OCI-LY3 (cell line): ENCODE measurements around the gene FHL2.

Source experiments
- EZH2phosphoT487 ChIP-seq: fragments of 200-600 bp; shearing (Covaris generic); IDR thresholded peaks from 2 replicates; pipeline ENCODE4 v1.6.1; 2018; ENCODE audit warnings: antibody characterized with exemption, mixed run types, low read depth
- TF ChIP-seq, protein P1 (sequence below): fragments of 200-600, 300-600 bp; sonication (generic); IDR thresholded peaks from 2 replicates; pipeline ENCODE4 v1.5.1; 2014; ENCODE audit warnings: antibody characterized with exemption, low read length, low read depth

DNA sequence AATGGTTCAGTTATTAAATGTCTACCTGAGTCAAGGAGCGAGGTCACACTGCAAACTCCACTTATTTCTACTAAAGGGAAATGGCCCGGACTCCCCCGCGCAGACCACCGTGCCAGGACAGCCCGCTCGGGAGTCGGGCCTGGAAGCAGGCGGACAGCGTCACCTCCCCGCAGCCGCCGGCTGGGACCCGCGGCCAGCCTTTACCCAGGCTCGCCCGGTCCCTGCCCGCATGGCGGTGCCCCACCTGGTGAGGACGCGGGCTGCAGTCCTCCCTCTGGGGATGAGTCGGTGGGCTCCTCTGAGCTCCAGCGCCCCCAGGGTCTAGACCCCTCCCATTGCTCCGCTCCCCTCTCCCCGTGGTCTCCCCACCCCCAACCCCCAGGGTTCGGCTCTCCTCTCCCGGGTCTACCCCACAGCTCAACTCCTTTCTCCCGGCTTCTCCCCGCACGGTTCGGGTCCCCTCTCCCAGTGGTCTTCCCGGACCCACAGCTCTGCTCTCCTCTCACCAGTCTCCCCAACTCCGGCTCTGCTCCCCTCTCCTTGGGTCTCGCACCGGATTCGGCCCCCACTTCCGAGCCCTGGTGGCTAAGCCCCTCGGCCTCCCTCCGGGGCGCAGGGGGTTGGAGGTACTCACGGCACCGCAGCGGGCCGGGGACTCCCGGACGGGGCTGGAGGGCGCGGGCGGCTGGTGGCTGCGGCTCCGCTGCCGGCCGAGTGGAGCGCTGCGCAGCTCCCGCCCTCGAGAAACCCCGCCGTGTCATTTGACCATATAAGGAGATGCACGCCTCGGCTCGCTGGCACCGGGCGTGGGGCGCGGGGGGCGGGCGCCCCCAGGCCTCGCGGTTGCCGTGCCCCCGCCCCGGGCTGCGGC is at the start of gene FHL2:
- TF ChIP-seq, protein P1, sequence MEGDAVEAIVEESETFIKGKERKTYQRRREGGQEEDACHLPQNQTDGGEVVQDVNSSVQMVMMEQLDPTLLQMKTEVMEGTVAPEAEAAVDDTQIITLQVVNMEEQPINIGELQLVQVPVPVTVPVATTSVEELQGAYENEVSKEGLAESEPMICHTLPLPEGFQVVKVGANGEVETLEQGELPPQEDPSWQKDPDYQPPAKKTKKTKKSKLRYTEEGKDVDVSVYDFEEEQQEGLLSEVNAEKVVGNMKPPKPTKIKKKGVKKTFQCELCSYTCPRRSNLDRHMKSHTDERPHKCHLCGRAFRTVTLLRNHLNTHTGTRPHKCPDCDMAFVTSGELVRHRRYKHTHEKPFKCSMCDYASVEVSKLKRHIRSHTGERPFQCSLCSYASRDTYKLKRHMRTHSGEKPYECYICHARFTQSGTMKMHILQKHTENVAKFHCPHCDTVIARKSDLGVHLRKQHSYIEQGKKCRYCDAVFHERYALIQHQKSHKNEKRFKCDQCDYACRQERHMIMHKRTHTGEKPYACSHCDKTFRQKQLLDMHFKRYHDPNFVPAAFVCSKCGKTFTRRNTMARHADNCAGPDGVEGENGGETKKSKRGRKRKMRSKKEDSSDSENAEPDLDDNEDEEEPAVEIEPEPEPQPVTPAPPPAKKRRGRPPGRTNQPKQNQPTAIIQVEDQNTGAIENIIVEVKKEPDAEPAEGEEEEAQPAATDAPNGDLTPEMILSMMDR = peak; percentile 11; the same call in 1 of the 2 replicates
- TF ChIP-seq EZH2phosphoT487 = no peak
